RWPE1 (cell line): ENCODE data around the gene VCL.

ENCODE experiments used
- CTCF ChIA-PET: fragments of 350-600 bp; sonication (Branson Sonifier 250); formaldehyde crosslinking; extraction: SDS; loops from one replicate; lab custom pipeline; 2021; lab: Yijun Ruan, JAX
- POLR2A ChIA-PET: fragments of 400-600 bp; formaldehyde crosslinking; extraction: SDS; loops from one replicate; lab custom pipeline; 2020; ENCODE audit warnings: antibody characterized with exemption; ENCODE audit not compliant: low non-redundant PET; lab: Yijun Ruan, JAX
- DNase-seq: peaks from one replicate; pipeline ENCODE4 v3.0.0; 2012; ENCODE audit warnings: low spot score
- H3K27ac ChIP-seq: fragments of 450-650 bp; 2 replicates; pipeline ENCODE4 v1.5.1; 2017
- CTCF ChIP-seq: fragments of 450-650 bp; conservative IDR thresholded peaks from 2 replicates; pipeline ENCODE4 v1.5.1; 2017; ENCODE audit warnings: low read depth, mild to moderate bottlenecking

The VCL gene

GRCh38 chr10:73997787-73998622 is at the start of gene VCL:
VCL (plus strand) TSS chr10:73998116; CDS start chr10:73998208, 92 bp downstream.
- H3K27ac ChIP-seq: peak within 1 kb of the TSS; percentile 97
- peak; percentile 98 for DNase-seq
- CTCF ChIA-PET: interaction anchor here (0.9 kb wide), 1 partner anchor 111 kb away, joined by 4 read pairs; no protein-coding TSS in a partner anchor
- POLR2A ChIA-PET: interaction anchor here (0.5 to 0.9 kb wide), 3 partner anchors 9 to 60 kb away, joined by 3 read pairs; no protein-coding TSS in a partner anchor
- no peak for TF ChIP-seq CTCF

- POLR2A ChIA-PET: no interaction called here
- no peak overlapping the region for H3K27ac ChIP-seq
- no peak for DNase-seq
- CTCF ChIA-PET: interaction anchor here (1.1 kb wide), 1 partner anchor 9 kb away, joined by 5 read pairs; no protein-coding TSS in a partner anchor
- no peak for TF ChIP-seq CTCF
Observed at GRCh38 chr10:73948947-73949633, 48.8 kb upstream of the VCL start.

GRCh38 chr10:73950155-73950948 is 47.6 kb upstream of the VCL start:
- ChIA-PET POLR2A (no interaction called here), CTCF (no interaction called here)

DNA sequence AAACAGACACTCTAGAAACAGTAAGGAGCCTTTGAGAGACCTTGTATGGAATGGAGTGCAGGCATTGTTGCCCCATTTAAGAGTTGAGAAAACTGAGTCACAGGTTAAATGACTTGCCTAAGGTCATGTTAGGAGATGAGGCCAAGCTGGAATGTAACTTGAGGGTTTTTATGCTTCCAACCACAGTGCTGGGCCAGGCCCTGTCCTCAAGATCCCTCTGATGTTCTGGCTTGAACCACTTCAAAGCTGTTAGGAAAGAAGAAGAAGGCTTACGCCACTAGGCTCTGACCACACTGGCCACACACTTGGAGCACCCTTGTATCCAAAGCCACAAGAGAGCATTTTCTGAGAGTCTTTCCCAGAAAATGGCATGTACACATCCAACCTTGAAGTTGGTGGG is 44.3 kb upstream of the VCL start:
- ChIA-PET CTCF (interaction anchor here (0.6 to 1.7 kb wide), 3 partner anchors 13 to 122 kb away, joined by 3 to 6 read pairs (median 6); no protein-coding TSS in a partner anchor), POLR2A (interaction anchor here (0.7 kb wide), 1 partner anchor 67 kb away, joined by 3 read pairs; no protein-coding TSS in a partner anchor)
- no peak for DNase-seq
- no peak for TF ChIP-seq CTCF
- H3K27ac ChIP-seq: no peak overlapping the region

More at GRCh38 chr10:73950155-73950948, 47.6 kb upstream of the VCL start:
- TF ChIP-seq CTCF: no peak
- no peak for DNase-seq
- H3K27ac ChIP-seq: no peak overlapping the region

- DNase-seq: no peak
- no peak overlapping the region for H3K27ac ChIP-seq
- no peak for TF ChIP-seq CTCF
- ChIA-PET CTCF (no interaction called here), POLR2A (no interaction called here)
Observed at GRCh38 chr10:73954737-73955136, 43.2 kb upstream of the VCL start.
